Right hindlimb (tissue), 1 donor: Measurements from ENCODE around the gene DDX10.
A peak's percentile ranks its signal among the peaks of the same experiment; 100 is the strongest.

Source experiments
- DNase-seq: peaks from one replicate; pipeline ENCODE4 v3.0.0-alpha.2; 2018

DDX10 gene

DNA sequence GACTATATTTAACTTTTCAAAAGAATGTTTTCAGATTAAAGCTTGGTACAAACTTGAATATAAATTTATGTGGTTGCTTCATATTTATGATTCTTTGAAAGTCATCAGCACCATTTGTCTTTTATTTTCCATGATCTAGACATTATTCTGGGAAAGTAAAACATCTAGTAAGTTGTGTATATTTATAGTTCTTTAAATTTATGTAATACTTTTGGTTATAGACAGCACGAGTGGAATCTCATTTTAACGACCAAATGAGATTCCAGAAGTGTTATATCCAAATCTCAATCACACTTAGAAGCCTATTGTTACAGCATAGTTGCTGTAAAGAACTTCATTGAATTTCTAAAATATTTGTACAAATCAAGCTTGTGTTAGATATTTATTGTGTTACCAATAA, 212.3 kb downstream of the DDX10 start:
- DNase-seq: no peak

DNA sequence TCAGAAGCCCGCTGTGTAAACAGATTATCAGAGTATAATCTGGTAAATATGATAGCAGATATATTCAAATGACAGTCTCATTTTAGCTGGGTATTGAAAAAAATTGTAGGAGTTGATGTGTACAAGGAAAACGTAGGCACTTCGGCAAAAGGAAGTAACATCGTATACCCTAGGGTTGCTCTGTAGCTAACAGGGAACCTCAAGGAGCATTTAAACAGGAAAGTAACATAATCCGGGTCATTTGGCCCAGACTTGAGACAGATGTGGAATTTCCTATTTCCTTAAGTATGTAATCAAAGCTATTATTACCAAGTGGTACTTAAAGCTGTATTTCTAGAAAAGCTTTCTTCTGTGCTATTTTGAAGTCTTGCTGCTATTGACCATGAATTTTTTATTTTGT, 215.6 kb downstream of the DDX10 start:
- DNase-seq: no peak

DNA sequence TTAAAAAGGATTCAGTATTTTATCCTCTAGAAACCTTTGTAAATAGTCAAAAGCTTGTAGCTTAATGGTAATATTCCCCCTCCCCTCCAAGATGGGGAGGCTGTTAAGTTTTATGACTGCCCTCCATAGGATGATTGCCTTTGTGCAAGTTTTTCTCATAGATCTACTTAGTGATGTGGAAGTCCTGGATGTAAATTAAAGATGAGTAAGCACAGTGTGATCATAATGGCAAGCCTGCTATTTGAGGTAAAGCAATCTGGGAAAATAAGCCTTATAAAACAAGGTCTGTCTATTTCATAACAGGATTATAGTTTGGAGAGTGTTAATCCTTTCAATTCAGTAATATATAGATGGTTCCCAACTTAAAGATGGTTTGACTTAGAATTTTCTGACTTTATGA, 216.3 kb downstream of the DDX10 start:
- no peak for DNase-seq

DNA sequence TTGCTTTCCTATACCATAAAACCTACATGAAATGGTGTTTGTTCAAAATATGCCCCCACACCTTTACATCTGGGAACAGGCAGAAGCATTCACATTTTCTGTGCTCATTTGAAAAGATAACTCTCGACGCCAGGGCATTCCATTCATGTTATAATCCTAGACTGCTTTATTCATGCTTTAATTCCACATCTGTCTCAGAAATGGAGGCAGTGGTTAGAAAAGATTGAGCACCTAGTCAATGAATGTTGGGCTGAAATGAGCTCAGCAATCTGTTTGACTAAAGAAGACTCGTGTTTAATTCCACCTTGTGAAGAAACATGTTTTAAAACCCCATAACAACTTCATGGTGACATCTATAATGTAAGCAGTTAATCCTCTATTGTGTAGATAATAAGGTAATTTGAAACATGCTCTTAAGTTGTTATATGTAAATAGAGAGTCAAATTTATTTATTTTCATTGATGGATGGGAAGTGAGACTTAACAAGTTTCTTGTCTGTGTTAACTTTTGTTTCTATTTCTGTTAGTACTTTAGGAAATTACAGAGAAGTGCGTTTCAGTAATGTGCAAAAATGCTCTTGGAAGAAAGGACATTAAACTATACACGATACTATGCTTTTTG, 217.5 kb downstream of the DDX10 start:
- DNase-seq: no peak

DNA sequence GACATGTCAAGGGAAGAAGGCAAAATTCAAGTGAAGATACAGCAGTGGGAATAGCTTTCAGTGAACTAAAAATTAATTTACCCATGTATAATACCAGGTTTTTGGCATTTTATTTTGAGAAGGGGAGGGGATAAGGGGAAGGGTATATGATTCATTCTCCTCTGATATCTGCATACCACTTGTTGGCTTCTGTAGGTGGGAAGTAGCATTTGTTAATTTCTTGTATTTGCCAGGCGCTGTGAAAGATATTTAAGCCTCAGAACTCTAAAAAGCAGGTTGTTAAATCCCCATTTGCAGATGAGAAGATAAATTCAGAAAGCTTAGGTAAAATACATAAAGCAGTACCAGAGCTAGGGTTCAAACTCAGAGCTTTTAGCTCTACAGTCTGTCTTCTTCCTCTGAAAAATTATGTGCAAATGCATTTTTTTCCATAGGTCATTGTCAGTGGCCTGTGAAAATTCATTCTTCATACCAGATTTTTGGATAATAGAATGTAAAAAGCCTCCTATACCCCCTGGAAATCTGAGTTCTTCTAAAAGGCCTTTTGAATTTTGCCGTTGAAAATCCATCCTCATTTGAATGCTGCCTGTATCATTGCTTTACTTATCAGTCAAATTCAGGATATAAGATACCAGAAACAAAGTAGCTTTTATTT, 221.3 kb downstream of the DDX10 start:
- DNase-seq: no peak

DNA sequence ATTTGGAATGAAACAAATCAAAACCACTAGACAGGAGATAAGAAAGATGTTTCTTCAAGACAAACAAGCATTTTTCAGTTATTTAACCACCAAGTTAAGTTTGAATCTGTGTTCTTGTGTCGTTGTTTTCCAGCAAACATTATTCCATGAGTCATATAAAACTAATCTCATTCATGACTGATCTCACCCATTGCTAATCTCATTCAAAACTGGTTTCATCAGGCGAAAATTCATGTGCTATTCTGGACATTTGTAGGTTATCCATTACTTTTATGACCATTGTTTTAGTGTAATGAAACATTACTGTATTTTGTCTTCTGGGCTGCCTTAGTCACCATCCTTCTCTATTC, 221.8 kb downstream of the DDX10 start:
- DNase-seq: no peak

DNA sequence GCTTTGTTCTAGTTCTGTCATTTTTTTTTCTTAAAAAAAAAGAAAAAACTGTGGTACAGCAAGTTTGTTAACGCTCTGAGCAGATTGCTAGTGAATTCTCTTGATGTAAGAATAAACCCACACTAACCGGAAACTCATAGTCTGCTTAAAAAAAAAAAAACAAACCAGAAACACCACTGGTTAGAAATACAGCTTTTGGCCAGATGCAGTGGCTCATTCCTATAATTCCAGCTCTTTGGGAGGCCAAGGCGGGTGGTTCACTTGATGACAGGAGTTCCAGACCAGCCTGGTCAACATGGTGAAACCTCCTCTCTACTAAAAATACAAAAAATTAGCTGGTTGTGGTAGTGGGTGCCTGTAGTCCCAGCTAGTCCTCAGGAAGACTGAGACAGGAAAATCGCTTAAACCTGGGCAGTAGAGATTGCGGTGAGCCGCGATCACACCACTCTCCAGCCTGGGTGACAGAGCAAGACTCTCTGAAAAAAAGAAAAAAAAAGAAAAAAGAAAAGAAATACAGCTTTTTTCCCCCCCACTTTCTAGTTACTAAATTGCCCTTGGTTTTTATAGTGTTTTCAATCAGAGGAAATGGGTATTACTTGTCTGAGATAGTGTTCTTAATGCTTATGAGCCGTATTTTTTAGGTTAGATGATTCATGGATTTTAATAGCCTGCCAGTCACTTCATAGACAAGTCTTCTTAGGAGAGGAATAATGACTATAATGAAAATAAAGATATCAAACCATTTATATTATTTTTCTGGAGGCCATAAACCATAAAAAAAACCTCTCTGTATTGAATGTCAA, 222.8 kb downstream of the DDX10 start:
- peak; percentile 27 for DNase-seq

DNA sequence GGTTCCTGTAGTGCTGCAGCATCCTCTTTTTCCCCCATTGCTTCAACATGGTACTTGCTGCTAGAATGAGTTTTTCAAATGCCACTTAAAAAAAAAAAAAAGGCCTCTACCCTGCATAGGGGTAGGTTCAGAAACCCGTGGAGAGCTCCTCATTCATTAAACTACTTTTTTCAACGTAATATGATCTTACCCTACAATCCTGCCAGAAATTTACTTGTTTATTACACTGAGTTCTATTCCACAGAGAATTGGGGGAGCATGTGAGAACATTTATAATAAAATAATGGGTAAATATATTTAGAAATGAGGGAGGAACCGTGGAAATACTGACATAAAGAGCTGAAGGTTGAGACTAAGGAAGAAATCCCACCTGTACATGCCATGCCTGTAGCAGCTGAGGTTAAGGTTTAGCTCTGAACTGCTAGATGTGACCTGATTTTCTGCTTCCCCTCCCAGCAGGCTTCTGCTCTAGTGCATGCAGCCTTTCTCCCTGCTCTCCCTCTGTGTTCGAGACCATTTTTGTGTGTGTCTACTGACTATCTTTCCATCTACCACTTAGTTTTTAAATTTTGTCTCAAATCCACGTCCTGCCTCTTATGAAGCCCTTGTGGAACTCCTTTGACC, 225.7 kb downstream of the DDX10 start:
- no peak for DNase-seq

DNA sequence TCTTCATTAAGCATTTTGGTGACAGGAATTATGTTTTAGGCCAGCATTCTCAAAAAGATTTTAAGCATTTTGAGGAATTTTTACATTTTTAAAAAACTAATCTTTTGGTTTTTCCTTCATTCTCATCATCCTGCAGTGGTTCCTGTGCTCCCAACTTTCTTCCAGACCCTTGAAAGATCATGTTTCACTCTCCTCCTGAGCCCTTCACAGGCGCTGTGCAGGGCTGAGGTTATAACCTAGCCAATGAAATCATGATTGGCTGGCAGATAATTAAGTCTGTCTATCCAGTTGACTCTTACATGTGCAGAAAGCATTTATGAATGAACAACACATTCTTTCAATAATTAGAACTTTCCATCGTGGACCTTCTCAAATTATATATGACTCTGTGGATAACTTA, 226.3 kb downstream of the DDX10 start:
- no peak for DNase-seq

DNA sequence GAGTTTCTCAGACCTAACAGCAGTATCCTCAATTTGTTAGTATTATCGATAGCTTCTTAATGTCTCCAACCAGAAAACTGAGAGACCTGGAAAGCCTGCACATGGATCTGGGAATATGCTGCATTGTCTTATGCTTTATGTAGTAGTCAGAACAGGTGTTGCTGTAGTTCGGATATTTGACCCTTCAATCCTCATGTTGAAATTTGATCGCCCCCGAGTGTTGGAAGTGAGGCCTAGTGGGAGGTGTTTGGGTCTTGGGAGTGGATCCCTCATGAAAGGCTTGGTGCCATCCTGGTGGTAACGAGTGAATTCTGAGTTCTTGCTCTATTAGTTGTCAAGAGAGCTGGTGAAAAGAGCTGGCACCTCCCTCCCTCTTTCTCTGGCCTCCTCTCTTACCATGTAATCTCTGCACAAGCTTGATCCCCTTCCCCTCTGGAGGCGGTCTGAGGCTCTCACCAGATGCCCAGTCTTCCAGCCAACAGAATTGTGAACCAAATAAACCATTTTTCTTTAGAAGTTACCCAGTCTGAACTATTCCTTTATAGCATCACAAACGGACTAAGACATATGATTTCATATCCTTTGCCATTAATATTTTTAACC, 227.1 kb downstream of the DDX10 start:
- DNase-seq: no peak

GRCh38 chr11:108895579-108896480, 231.0 kb downstream of the DDX10 start:
- DNase-seq: no peak

DNA sequence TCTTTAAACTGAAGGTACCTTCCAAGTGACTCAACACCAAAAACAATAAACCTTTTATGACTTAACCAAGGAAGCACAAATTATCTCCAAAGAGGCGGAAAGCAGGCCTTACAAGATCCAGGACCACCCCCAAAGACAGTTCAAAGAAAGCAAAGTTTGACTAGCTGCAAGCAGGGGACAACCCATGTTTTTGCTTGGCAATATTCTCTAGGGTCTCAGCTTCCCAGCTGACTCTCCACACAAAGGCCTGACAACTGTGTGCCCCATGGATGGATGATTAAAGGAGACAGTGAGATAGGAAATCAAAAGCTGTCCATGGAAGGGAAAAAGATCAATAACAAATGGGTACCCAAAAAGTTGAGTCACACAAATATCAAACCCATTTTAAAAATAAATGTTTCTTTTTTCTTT, 232.2 kb downstream of the DDX10 start:
- no peak for DNase-seq

DNA sequence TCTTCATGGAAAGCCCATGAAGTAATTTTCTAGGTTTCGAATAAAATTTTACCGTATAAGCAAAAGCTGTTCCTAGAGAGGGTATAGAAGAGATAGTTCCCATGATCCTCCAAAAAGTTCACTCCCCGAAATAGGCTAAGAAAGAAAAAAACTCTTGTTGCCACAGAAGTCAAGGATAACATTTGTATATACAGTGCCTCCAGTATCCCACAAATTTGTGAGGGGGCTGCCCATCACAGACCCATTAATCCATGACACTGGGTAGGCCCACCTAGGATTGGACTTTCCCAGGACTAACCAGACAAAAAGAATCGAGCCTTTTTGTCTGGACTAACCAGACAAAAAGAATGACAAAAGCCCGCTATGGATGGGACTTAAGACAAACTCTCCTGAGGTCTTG, 233.0 kb downstream of the DDX10 start:
- DNase-seq: no peak

- no peak for DNase-seq
These were observed 236.5 kb downstream of the DDX10 start for GRCh38 chr11:108901359-108901758.

DNA sequence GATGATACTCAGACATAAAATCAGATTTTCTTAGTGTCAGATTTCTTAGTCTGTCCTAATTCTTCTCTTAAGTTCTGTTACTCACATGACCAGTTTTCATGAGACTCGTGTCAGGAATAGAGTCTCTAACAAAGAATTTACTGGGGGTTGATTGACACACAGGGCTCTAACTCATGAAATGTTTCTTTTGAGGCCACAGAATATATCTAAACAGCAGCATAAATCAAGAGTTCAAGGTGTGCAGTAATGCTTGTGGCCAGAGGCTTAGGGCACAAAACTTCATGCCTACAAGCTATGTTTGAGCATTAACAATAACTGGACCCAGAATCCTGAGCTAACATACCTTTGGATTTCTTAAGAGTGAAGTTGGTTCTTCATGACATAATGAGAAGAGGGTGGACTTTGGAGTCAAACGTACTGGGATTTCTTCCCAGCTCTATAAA, 237.2 kb downstream of the DDX10 start:
- DNase-seq: no peak

DNA sequence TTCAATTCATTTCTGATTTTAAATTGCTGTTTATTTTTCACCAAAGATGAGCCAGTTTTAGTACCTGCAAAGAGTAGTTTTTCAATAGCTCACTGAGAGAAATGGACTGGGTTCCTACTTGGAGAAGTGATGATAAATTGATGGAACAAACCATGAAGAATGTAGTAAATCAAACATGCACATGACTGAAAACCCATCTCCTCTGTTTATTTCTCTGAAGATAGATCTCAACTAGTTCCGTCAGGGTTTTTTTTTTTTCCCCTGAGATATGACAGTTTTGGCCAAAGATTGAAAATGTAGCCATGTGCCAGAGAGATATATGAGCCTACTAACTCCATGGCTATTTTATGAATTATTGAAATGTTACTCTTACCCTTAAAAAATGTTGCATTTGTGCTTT, 239.6 kb downstream of the DDX10 start:
- no peak for DNase-seq

- DNase-seq: no peak
These were observed 241.5 kb downstream of the DDX10 start for GRCh38 chr11:108906329-108906728.

DNA sequence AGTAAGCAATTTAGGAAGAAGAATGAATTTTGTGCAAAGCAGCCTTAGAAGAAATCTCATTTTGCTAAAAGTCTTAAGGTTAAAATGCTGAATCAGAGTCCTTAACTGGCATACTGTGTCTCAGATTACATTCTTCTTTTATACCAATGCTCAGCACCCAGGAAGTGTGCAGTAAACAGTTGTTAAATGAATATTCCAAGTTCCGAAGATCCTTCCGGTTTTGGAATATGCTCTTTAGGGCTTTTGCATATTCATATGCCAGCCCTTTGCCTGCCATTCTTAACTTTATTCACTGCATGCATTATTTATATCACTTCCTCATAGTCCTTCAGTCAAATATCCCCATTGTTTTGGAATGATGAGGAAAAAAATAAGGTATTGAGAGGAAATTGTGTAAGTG, 242.0 kb downstream of the DDX10 start:
- no peak for DNase-seq

- DNase-seq: no peak
These were observed 244.2 kb downstream of the DDX10 start for GRCh38 chr11:108909041-108909440.

DNA sequence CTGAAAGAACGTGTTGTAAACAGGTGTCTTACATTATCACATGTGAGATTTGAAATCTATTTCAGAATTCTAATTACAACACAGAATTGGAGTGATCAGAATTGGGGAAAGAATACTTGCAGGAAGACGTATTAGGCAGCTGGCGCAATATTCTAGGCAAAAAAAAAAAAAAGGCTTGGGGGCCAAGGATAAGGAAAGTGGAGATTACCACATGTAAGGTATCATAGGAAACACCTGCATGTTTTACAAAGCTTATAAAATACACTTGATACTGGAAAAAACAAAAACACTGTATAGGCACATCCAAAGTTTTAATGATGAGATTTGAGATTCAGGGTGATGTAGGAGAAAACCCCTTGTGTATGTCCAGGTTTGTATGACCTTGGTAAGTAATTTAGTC, 245.1 kb downstream of the DDX10 start:
- no peak for DNase-seq

GRCh38 chr11:108912581-108912980, 247.7 kb downstream of the DDX10 start:
- no peak for DNase-seq

DNA sequence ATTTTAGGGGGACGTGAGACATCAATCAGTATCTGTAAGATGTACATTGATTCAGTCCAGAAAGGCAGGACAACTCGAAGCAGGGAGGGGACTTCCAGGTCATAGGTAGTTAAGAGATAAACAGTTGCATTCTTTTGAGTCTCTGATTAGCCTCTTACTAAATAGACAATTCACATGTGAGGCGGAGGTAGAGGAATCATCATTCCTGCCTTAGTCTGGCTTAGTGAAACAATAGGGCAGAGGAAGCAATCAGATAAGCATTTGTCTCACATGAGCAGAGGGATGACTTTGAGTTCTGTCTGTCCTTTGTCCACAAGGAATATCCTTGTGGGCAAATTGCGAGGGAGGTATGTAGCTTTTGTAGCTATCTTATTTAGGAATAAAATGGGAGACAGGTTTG, 248.3 kb downstream of the DDX10 start:
- DNase-seq: no peak
